Trophoblast cell (in vitro differentiated cells and primary cell): ENCODE results near the gene PNPLA7.
A peak's percentile ranks its signal among the peaks of the same experiment; 100 is the strongest.

Experiments
- DNase-seq, 2 donors: peaks; one replicate each; pipeline ENCODE4 v3.0.0-alpha.2; 2016
- H2AFZ ChIP-seq: 2 replicates; pipeline ENCODE4 v1.6.1; 2013; ENCODE audit warnings: low read length, moderate library complexity, mild to moderate bottlenecking; ENCODE audit not compliant: insufficient read depth, poor library complexity
- H2AK5ac ChIP-seq: 2 replicates; pipeline ENCODE4 v1.6.1; 2013; ENCODE audit warnings: mild to moderate bottlenecking, low read length
- H2BK120ac ChIP-seq: 2 replicates; pipeline ENCODE4 v1.6.1; 2013; ENCODE audit warnings: low read length, mild to moderate bottlenecking, moderate library complexity; ENCODE audit not compliant: insufficient read depth, poor library complexity
- H2BK12ac ChIP-seq: 2 replicates; pipeline ENCODE4 v1.6.1; 2013; ENCODE audit warnings: mild to moderate bottlenecking, low read length, moderate library complexity
- H2BK5ac ChIP-seq: 2 replicates; pipeline ENCODE4 v1.6.1; 2013; ENCODE audit warnings: low read length, low read depth, moderate library complexity, mild to moderate bottlenecking; ENCODE audit not compliant: poor library complexity
- H3K14ac ChIP-seq: 2 replicates; pipeline ENCODE4 v1.6.1; 2013; ENCODE audit warnings: mild to moderate bottlenecking, low read length
- H3K18ac ChIP-seq: 2 replicates; pipeline ENCODE4 v1.6.1; 2013; ENCODE audit warnings: mild to moderate bottlenecking, low read length
- H3K23ac ChIP-seq: 2 replicates; pipeline ENCODE4 v1.6.1; 2013; ENCODE audit warnings: low read length
- H3K27ac ChIP-seq: 2 replicates; pipeline ENCODE4 v1.5.1; 2013; ENCODE audit warnings: low read depth, mild to moderate bottlenecking, inconsistent platforms, low read length, moderate library complexity
- H3K27me3 ChIP-seq: 2 replicates; pipeline ENCODE4 v1.6.1; 2013; ENCODE audit warnings: inconsistent platforms, mild to moderate bottlenecking, low read length, moderate library complexity; ENCODE audit not compliant: insufficient read depth
- H3K36me3 ChIP-seq, 2 experiments: 1 replicate in 1 of 2; 2 replicates in 1 of 2; pipeline ENCODE4 v1.6.1; 2013; ENCODE audit warnings: low read length in 2 of 2, mild to moderate bottlenecking in 2 of 2, moderate library complexity in 1 of 2; ENCODE audit not compliant: insufficient read depth in 2 of 2, control insufficient read depth in 1 of 2
- H3K4ac ChIP-seq: 2 replicates; pipeline ENCODE4 v1.6.1; 2013; ENCODE audit warnings: low read depth, mild to moderate bottlenecking, low read length, moderate library complexity
- H3K4me1 ChIP-seq, 2 experiments: 1 replicate in 1 of 2; 2 replicates in 1 of 2; pipeline ENCODE4 v1.6.1; 2013; ENCODE audit warnings: low read length in 2 of 2, mild to moderate bottlenecking in 2 of 2, moderate library complexity in 1 of 2; ENCODE audit not compliant: insufficient read depth in 2 of 2, control insufficient read depth in 1 of 2
- H3K4me2 ChIP-seq: 2 replicates; pipeline ENCODE4 v1.6.1; 2013; ENCODE audit warnings: inconsistent platforms, mild to moderate bottlenecking, low read length, moderate library complexity
- H3K4me3 ChIP-seq: 2 replicates; pipeline ENCODE4 v1.5.1; 2013; ENCODE audit warnings: mild to moderate bottlenecking, low read depth, low read length, inconsistent platforms
- H3K79me1 ChIP-seq: one replicate; pipeline ENCODE4 v1.6.1; 2013; ENCODE audit warnings: low read length
- H3K79me2 ChIP-seq: 2 replicates; pipeline ENCODE4 v1.6.1; 2013; ENCODE audit warnings: low read length, mild to moderate bottlenecking; ENCODE audit not compliant: control insufficient read depth, insufficient read depth, poor library complexity
- H3K9ac ChIP-seq: 2 replicates; pipeline ENCODE4 v1.6.1; 2013; ENCODE audit warnings: mild to moderate bottlenecking, low read length
- H3K9me3 ChIP-seq: 2 replicates; pipeline ENCODE4 v1.6.1; 2013; ENCODE audit warnings: low read depth, mild to moderate bottlenecking, control low read depth, inconsistent platforms, low read length; ENCODE audit not compliant: insufficient read depth
- H4K12ac ChIP-seq: 2 replicates; pipeline ENCODE4 v1.6.1; 2013; ENCODE audit warnings: low read depth, mild to moderate bottlenecking, low read length, moderate library complexity
- H4K8ac ChIP-seq: 2 replicates; pipeline ENCODE4 v1.6.1; 2013; ENCODE audit warnings: low read depth, mild to moderate bottlenecking, low read length, moderate library complexity
- H4K91ac ChIP-seq: one replicate; pipeline ENCODE4 v1.6.1; 2013; ENCODE audit warnings: low read depth, mild to moderate bottlenecking, low read length, moderate library complexity
- WGBS: extraction: QIAGEN DNeasy Blood & Tissue Kit; methylation state at CpG from one replicate; pipeline ENCODE4 v1.1.7; 2013; ENCODE audit warnings: missing lambda C conversion rate; ENCODE audit not compliant: insufficient read length, insufficient coverage; ENCODE audit errors: extremely low coverage; 5-methylcytosine and 5-hydroxymethylcytosine counted together

The PNPLA7 gene

DNA sequence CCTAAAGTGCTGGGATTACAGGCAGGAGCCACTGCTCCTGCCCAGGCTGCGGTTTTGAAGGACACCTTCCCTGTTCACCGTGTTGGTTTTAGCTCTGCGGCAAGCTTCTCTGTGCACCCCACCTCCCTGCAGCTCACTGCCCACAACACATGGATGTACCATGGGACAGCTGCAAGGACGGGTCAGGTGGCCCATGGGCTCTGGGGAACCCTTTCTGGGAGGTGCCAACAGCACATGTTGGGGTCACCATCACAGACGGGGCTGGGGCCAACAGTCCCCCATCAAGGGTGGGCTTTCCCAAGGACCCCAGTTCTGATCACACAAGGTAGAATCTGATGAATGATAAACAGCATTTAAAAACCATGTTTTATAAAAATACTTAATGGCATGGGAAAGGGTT, 134.8 kb downstream of the PNPLA7 start:
- no peaks in the 10 kb centered on the region for H3K36me3 ChIP-seq
- H3K9ac ChIP-seq: peak overlapping the region; percentile 64
- no peaks in the 10 kb centered on the region for H3K79me1 ChIP-seq
- H3K4me1 ChIP-seq: peaks cover 0 to 7% of the 10 kb centered on the region in 2 experiments
- no peak overlapping the region for H4K91ac ChIP-seq
- H3K27me3 ChIP-seq: no peaks in the 10 kb centered on the region
- no peak overlapping the region for H2BK120ac ChIP-seq
- H3K79me2 ChIP-seq: peaks cover 2% of the 10 kb centered on the region
- no peak overlapping the region for H2AK5ac ChIP-seq
- no peak overlapping the region for H3K27ac ChIP-seq
- H3K23ac ChIP-seq: no peak overlapping the region
- H4K8ac ChIP-seq: no peak overlapping the region
- no peak for DNase-seq
- H3K9me3 ChIP-seq: no peaks in the 10 kb centered on the region
- WGBS: no CpG with 5 or more reads among the region's 5 CpGs
- H2BK12ac ChIP-seq: no peak overlapping the region
- no peak overlapping the region for H3K18ac ChIP-seq
- H3K14ac ChIP-seq: no peak overlapping the region
- H4K12ac ChIP-seq: no peak overlapping the region
- H3K4me2 ChIP-seq: no peak overlapping the region
- no peak overlapping the region for H3K4ac ChIP-seq
- no peak overlapping the region for H3K4me3 ChIP-seq
- H2AFZ ChIP-seq: no peak overlapping the region
- H2BK5ac ChIP-seq: no peak overlapping the region

DNA sequence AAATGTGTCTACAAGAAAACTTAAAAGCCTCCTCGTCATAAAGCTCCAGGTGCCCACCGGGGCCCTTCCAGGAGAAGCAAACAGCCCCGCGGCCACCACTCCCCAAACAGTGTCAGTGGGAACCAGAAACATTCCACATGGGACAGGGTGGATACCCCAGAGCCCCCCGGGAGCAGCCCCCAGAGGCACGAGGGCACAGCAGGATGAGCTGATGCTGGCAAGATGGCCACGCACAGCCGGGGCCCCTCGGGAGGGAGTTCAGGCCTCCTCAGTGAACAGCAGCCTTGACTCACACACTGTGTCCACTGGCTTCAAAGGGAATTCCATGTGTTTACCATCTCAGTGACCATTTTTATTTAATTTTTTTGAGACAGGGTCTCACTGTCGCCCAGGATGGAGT, 137.8 kb downstream of the PNPLA7 start:
- H4K8ac ChIP-seq: no peak overlapping the region
- H3K23ac ChIP-seq: no peak overlapping the region
- no peak overlapping the region for H2AFZ ChIP-seq
- H3K4me2 ChIP-seq: no peak overlapping the region
- H3K27me3 ChIP-seq: no peaks in the 10 kb centered on the region
- no peak overlapping the region for H3K9ac ChIP-seq
- no peak overlapping the region for H3K14ac ChIP-seq
- peaks cover 0 to 8% of the 10 kb centered on the region in 2 experiments for H3K4me1 ChIP-seq
- peaks cover 2% of the 10 kb centered on the region for H3K79me2 ChIP-seq
- no peak overlapping the region for H2AK5ac ChIP-seq
- no peaks in the 10 kb centered on the region for H3K79me1 ChIP-seq
- H3K36me3 ChIP-seq: peaks cover 0 to 2% of the 10 kb centered on the region in 2 experiments
- H2BK120ac ChIP-seq: no peak overlapping the region
- no peak overlapping the region for H2BK5ac ChIP-seq
- WGBS: no CpG with 5 or more reads among the region's 10 CpGs
- H2BK12ac ChIP-seq: no peak overlapping the region
- no peak overlapping the region for H3K18ac ChIP-seq
- no peak overlapping the region for H3K4me3 ChIP-seq
- DNase-seq: no peak
- H4K12ac ChIP-seq: no peak overlapping the region
- no peaks in the 10 kb centered on the region for H3K9me3 ChIP-seq
- no peak overlapping the region for H3K4ac ChIP-seq
- no peak overlapping the region for H4K91ac ChIP-seq
- no peak overlapping the region for H3K27ac ChIP-seq

DNA sequence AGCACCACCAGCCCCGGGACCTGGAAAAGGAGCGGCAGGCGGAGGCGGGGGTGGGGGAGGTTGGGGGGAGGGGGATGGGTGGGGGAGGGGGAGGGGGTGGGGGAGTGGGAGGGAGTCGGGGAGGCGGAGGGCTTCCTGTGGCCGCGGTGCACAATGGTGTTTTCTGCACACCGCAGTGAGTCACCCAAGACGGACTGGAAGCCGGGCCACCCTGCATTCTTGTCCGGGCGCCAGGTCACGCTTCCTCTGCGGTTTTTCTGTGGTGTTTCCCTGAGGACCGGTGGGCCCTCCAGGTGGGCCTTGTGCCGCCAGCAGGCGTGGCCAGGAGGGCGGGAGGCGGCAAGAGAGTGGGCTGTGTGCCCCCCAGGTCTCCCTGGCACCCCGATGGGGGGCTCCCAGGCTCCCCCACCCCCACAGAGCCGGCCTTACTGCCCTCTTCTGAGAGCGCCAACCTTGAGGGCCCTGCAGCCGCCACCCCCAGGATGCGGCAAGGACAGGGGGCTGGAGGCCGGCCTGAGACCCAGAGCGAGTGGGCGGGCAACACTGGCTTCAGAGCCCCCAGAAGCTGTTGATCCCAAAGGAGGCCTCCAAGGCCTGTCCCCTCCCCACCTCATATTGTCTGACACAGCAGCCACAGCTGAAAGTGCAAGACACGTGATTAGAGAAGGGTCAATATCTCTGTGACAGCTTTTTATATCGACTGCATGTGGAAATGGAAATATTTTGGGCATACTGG, 138.4 kb downstream of the PNPLA7 start:
- Histone ChIP-seq H2BK12ac (no peak overlapping the region), H2AFZ (no peak overlapping the region), H3K18ac (no peak overlapping the region), H3K4ac (no peak overlapping the region), H3K23ac (no peak overlapping the region), H3K9me3 (no peaks in the 10 kb centered on the region), H3K79me1 (peaks cover under 1% of the 10 kb centered on the region), H3K4me1 (peaks cover 0 to 14% of the 10 kb centered on the region in 2 experiments), H4K8ac (peak overlapping the region; percentile 22), H3K9ac (no peak overlapping the region), H3K4me3 (no peak overlapping the region), H2BK120ac (no peak overlapping the region), H3K79me2 (peaks cover 2% of the 10 kb centered on the region), H4K12ac (peak overlapping the region; percentile 22), H2AK5ac (no peak overlapping the region), H4K91ac (no peak overlapping the region), H2BK5ac (no peak overlapping the region), H3K4me2 (no peak overlapping the region), H3K27ac (no peak overlapping the region), H3K27me3 (no peaks in the 10 kb centered on the region), H3K14ac (no peak overlapping the region), H3K36me3 (peaks cover 0 to 2% of the 10 kb centered on the region in 2 experiments)
- DNase-seq: peak; percentile 38 to 52
- no CpG with 5 or more reads among the region's 30 CpGs for WGBS

DNA sequence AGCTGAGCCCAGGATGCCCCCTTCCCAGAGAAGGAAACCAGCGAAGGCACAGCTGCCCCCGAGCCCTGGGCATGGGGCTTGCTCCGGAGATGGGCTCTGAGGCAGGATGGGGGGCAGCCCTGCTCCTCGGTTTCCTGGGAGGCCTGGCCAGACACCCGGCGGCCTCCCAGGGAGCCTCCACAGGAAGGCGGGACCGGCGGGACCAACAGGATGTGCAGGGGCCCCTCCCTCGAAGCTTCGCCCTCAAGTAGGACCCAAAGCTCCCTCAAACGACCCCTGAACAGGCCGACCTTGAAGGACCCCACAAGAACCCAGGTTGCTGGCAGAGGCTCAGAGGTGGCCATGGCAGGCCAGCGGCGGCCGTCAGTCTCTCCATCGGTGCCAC, 138.9 kb downstream of the PNPLA7 start:
- no peak overlapping the region for H3K23ac ChIP-seq
- peaks cover 2% of the 10 kb centered on the region for H3K27me3 ChIP-seq
- no peak overlapping the region for H3K4me2 ChIP-seq
- H3K4me3 ChIP-seq: no peak overlapping the region
- DNase-seq: no peak
- H3K9me3 ChIP-seq: no peaks in the 10 kb centered on the region
- no peak overlapping the region for H4K91ac ChIP-seq
- H3K27ac ChIP-seq: no peak overlapping the region
- peak overlapping the region; percentile 5 for H4K12ac ChIP-seq
- no CpG with 5 or more reads among the region's 17 CpGs for WGBS
- no peak overlapping the region for H2BK5ac ChIP-seq
- H3K36me3 ChIP-seq: peaks cover 0 to 2% of the 10 kb centered on the region in 2 experiments
- peaks cover 0 to 16% of the 10 kb centered on the region in 2 experiments for H3K4me1 ChIP-seq
- H3K9ac ChIP-seq: no peak overlapping the region
- H3K18ac ChIP-seq: no peak overlapping the region
- H3K4ac ChIP-seq: no peak overlapping the region
- no peak overlapping the region for H2BK12ac ChIP-seq
- H4K8ac ChIP-seq: no peak overlapping the region
- no peak overlapping the region for H2AK5ac ChIP-seq
- peaks cover 2% of the 10 kb centered on the region for H3K79me1 ChIP-seq
- no peak overlapping the region for H2BK120ac ChIP-seq
- H3K79me2 ChIP-seq: peaks cover 2% of the 10 kb centered on the region
- H3K14ac ChIP-seq: no peak overlapping the region
- H2AFZ ChIP-seq: no peak overlapping the region
